Duodenal mucosa (tissue), 2 donors: ENCODE data around the gene SERTAD2.

ENCODE experiments used
- H3K27ac ChIP-seq: one replicate; pipeline ENCODE4 v1.7.0; 2013; ENCODE audit warnings: low read depth, low read length
- H3K27me3 ChIP-seq, 2 donors: one replicate each; pipeline ENCODE4 v1.7.0; 2013; ENCODE audit warnings: low read length in 2 of 2, control low read depth in 1 of 2; ENCODE audit not compliant: insufficient read depth in 2 of 2, control insufficient read depth in 1 of 2
- H3K36me3 ChIP-seq, 2 donors: one replicate each; pipeline ENCODE4 v1.7.0; 2013; ENCODE audit warnings: low read length in 2 of 2, control low read depth in 1 of 2; ENCODE audit not compliant: insufficient read depth in 2 of 2, control insufficient read depth in 1 of 2
- H3K4me1 ChIP-seq, 2 donors: one replicate each; pipeline ENCODE4 v1.7.0; 2013; ENCODE audit warnings: low read length in 2 of 2, control low read depth in 1 of 2; ENCODE audit not compliant: insufficient read depth in 2 of 2, control insufficient read depth in 1 of 2
- H3K4me3 ChIP-seq, 2 donors: one replicate each; pipeline ENCODE4 v1.7.0; 2013; ENCODE audit warnings: low read length in 2 of 2, low read depth in 1 of 2
- H3K9ac ChIP-seq, 2 donors: one replicate each; pipeline ENCODE4 v1.7.0; 2013; ENCODE audit warnings: low read length in 2 of 2, low read depth in 1 of 2
- H3K9me3 ChIP-seq, 2 donors: one replicate each; pipeline ENCODE4 v1.7.0; 2013; ENCODE audit warnings: low read length in 2 of 2, control low read depth in 1 of 2; ENCODE audit not compliant: control insufficient read depth in 1 of 2

The SERTAD2 gene

GRCh38 chr2:64650296-64650695 lies 3.4 kb downstream of the SERTAD2 start:
- no peaks in the 10 kb centered on the region for H3K9me3 ChIP-seq
- no peaks in the 10 kb centered on the region for H3K27me3 ChIP-seq
- no peak overlapping the region for H3K27ac ChIP-seq
- no peak overlapping the region for H3K4me3 ChIP-seq
- H3K9ac ChIP-seq: no peak overlapping the region
- no peaks in the 10 kb centered on the region for H3K36me3 ChIP-seq
- H3K4me1 ChIP-seq: peaks cover 52 to 65% of the 10 kb centered on the region in 2 donors

DNA sequence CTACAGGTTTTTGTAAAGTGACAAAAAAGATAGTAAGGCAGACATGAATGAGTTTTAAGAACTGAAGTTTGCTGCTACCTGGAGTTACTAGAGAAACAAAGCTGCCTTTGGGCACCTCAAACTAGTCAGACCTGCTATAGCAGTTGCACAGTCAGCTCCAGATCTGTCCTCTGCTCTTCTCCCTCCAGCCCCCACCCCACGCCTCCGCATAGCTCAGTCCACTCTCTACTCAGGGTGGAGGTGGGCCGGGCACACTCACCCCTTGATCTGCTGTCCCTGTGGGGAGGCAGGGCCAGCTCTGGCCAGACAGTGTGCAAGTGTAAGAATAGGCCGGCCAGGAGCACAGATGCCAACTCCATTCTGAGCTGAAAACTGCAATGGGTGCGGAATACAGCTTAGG lies 4.1 kb downstream of the SERTAD2 start:
- Histone ChIP-seq H3K36me3 (no peaks in the 10 kb centered on the region), H3K4me3 (peak overlapping the region in 1 of 2 donors; percentile 39), H3K9ac (peak overlapping the region; percentile 15 to 54), H3K27me3 (no peaks in the 10 kb centered on the region), H3K9me3 (no peaks in the 10 kb centered on the region), H3K27ac (no peak overlapping the region), H3K4me1 (peaks cover 46 to 64% of the 10 kb centered on the region in 2 donors)

- H3K4me1 ChIP-seq: peaks cover 47 to 64% of the 10 kb centered on the region in 2 donors
- H3K9me3 ChIP-seq: no peaks in the 10 kb centered on the region
- H3K9ac ChIP-seq: peak overlapping the region; percentile 15 to 54
- peak overlapping the region; percentile 30 to 33 for H3K4me3 ChIP-seq
- peak overlapping the region; percentile 13 for H3K27ac ChIP-seq
- H3K36me3 ChIP-seq: no peaks in the 10 kb centered on the region
- no peaks in the 10 kb centered on the region for H3K27me3 ChIP-seq
Measured at GRCh38 chr2:64649013-64649484, 4.7 kb downstream of the SERTAD2 start.

DNA sequence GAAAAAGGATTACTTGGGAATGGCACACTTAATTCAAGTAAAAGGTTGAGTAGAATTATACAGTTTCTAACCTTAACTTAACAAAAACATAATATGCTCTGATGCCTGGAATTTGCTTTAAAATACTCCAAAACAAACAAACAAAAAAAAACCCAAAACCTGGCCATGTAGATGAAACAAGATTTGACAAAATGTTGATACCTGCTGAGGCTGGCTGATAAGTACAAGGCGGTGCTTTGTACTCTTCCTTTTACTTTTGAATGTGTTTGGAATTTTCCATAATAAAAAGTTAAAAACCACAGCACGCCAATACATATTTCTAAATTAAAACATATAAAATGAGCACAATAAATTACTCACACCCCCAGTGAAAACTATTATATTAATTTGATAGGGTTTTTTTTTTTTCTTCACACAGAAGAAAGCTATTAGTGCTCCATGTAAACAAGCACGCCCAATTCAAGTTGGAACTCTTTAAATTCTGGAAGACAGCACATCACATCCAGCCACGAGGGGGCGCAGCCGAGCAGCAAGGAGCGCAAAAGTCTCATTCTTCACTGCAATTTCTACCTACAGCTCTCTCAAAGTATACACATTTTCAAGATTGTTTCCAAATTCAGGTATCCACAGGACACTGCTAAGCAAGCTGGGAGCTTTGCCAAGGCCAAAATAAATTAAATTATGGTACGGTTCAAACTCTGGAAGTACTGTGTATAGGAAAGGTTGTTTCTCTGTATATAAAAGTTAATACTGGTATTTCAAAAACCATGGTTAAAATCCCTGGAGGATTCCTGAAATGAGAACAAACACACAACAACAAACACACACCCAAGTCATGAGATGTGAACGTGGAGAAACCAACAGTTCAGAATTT lies 7.5 kb downstream of the SERTAD2 start:
- Histone ChIP-seq H3K27me3 (no peaks in the 10 kb centered on the region), H3K27ac (no peak overlapping the region), H3K4me3 (no peak overlapping the region), H3K9ac (no peak overlapping the region), H3K9me3 (no peaks in the 10 kb centered on the region), H3K4me1 (peaks cover 41 to 61% of the 10 kb centered on the region in 2 donors), H3K36me3 (no peaks in the 10 kb centered on the region)

DNA sequence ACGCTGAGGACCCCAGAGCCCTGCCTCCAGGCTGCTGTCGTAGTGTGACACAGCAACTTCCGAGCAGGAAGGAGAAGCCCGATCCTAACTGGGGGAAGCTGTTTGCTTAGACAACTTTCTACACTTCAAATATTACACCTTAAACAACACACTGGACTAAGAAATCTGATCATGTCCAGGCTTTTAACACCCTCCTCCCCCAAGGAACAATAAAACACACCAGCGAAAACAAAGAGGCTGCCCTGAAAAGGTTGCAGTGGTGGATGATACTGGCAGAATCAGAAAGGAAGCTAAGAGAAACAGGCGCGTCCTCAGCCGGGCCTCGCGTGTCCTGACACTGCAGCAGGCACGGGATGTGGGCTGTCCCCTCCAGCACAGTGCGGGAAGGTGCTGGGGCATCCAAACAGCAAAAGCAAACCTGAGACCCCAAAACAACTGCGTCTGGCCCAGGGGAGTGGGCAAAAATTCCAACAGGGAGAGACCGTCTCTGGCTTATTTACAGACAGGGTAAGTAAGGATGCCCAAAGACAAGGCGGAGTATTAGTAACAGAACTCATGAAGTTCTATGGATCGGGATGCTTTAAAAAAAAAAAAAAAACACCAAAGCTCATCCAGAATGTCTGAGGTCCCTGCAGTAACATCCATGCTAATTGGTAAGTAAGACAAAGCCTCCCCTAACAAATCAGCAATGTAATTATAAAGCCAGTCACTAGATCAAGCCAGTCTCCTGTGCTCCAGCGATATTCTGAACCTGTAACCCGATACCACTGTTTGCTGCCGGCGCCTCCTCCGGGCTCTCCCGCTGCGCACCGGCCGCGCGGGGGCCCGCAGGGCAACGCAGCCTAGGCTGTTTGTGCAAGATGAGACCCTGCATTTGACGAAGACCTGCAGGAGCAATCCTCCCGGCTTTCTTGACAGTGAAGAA lies 9.0 kb downstream of the SERTAD2 start:
- H3K4me1 ChIP-seq: peaks cover 34 to 49% of the 10 kb centered on the region in 2 donors
- H3K36me3 ChIP-seq: no peaks in the 10 kb centered on the region
- H3K27ac ChIP-seq: peak overlapping the region; percentile 69
- peak overlapping the region; percentile 63 to 72 for H3K4me3 ChIP-seq
- H3K9ac ChIP-seq: peak overlapping the region; percentile 48 to 72
- no peaks in the 10 kb centered on the region for H3K27me3 ChIP-seq
- H3K9me3 ChIP-seq: no peaks in the 10 kb centered on the region

GRCh38 chr2:64643838-64644457 lies 9.8 kb downstream of the SERTAD2 start:
- Histone ChIP-seq H3K27me3 (no peaks in the 10 kb centered on the region), H3K36me3 (no peaks in the 10 kb centered on the region), H3K9me3 (no peaks in the 10 kb centered on the region), H3K4me3 (peak overlapping the region; percentile 63 to 72), H3K4me1 (peaks cover 26 to 46% of the 10 kb centered on the region in 2 donors), H3K27ac (peak overlapping the region; percentile 69), H3K9ac (peak overlapping the region; percentile 48 to 72)

- Histone ChIP-seq H3K4me1 (peaks cover 22 to 29% of the 10 kb centered on the region in 2 donors), H3K4me3 (no peak overlapping the region), H3K9me3 (no peaks in the 10 kb centered on the region), H3K27ac (no peak overlapping the region), H3K9ac (no peak overlapping the region), H3K27me3 (no peaks in the 10 kb centered on the region), H3K36me3 (peaks cover 0 to 2% of the 10 kb centered on the region in 2 donors)
Measured at GRCh38 chr2:64641599-64641998, 12.1 kb downstream of the SERTAD2 start.

DNA sequence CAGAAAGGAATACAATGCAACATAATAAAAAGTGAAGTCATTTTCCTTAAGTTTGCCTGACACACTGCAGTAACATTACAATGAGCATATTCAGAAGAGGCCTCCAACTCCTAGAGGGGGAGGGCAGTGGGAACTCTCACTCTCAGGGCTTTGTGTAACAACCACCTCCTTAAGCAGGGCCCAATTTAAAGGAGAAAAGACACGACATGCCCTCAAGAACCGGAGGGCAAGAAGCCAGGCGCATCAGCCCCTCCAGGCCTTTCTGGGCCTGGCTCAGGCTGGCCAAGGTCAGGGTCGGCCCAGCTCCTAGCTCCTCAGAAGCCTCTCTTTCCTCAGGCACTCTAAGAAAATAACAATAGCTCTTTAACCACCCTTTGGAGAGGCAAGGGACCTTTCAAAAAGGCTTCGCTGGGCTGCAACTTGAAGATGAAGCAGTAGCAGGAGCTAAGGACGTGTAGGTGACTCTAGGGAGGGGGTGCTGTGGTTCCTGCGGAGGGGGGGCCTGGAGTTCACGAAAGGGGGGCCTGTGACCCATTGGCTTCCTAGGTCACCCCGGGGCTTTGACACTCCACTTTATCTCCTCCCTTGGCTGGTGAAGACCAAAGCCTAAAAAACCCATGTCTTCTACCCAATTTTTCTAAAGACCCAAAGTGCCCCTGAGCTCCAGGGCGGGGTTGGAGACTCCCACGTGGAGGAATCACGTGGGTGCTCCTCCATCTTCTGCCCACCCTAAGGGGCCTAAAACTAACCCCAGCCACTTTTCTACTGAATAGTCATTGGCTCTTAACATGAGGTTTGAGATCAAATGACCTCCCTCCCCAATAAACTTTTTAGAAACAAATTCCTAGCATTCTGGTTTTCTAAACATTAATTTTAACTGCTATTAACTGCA lies 13.3 kb downstream of the SERTAD2 start:
- H3K27ac ChIP-seq: no peak overlapping the region
- H3K36me3 ChIP-seq: peaks cover 0 to 14% of the 10 kb centered on the region in 2 donors
- no peak overlapping the region for H3K4me3 ChIP-seq
- H3K4me1 ChIP-seq: peaks cover 17 to 28% of the 10 kb centered on the region in 2 donors
- H3K9me3 ChIP-seq: no peaks in the 10 kb centered on the region
- H3K27me3 ChIP-seq: no peaks in the 10 kb centered on the region
- H3K9ac ChIP-seq: no peak overlapping the region

- Histone ChIP-seq H3K27ac (no peak overlapping the region), H3K27me3 (no peaks in the 10 kb centered on the region), H3K36me3 (peaks cover 1 to 20% of the 10 kb centered on the region in 2 donors), H3K9me3 (no peaks in the 10 kb centered on the region), H3K9ac (no peak overlapping the region), H3K4me1 (peaks cover 11 to 28% of the 10 kb centered on the region in 2 donors), H3K4me3 (no peak overlapping the region)
Measured at GRCh38 chr2:64639691-64640090, 14.0 kb downstream of the SERTAD2 start.
